HEK293 (cell line): Measurements from ENCODE around the gene SRRM2.

Source experiments
- CTCF ChIA-PET: fragments of 350-600 bp; formaldehyde crosslinking; extraction: SDS; loops from one replicate; lab custom pipeline; 2021; ENCODE audit warnings: antibody characterized with exemption; lab: Yijun Ruan, JAX
- POLR2A ChIA-PET: fragments of 300-600 bp; formaldehyde crosslinking; extraction: SDS; loops from one replicate; lab custom pipeline; 2020; ENCODE audit warnings: antibody characterized with exemption, inconsistent platforms; lab: Yijun Ruan, JAX
- H3K27ac ChIP-seq: fragments of 200-500 bp; sonication (Bioruptor generic); 2 replicates; pipeline ENCODE4 v1.5.1; 2014; ENCODE audit warnings: low read depth, low read length, control low read depth, inconsistent platforms; ENCODE audit errors: extremely low read depth
- H3K36me3 ChIP-seq, 2 experiments: fragments of 200-500 bp in 1 of 2; sonication (Bioruptor generic) in 1 of 2; 1 replicate in 1 of 2; 2 replicates in 1 of 2; pipeline ENCODE4 v1.5.1; 2014 to 2017; ENCODE audit warnings: inconsistent platforms in 2 of 2, low read length in 2 of 2; ENCODE audit not compliant: control insufficient read depth in 2 of 2, insufficient read depth in 1 of 2
- H3K4me1 ChIP-seq: fragments of 200-500 bp; sonication (Bioruptor generic); 2 replicates; pipeline ENCODE4 v1.5.1; 2014; ENCODE audit warnings: mild to moderate bottlenecking, low read length, inconsistent platforms; ENCODE audit not compliant: control insufficient read depth, insufficient read depth
- H3K4me3 ChIP-seq: 2 replicates; pipeline ENCODE4 v1.5.1; 2011; ENCODE audit warnings: low read depth, mild to moderate bottlenecking, control low read depth, low read length, moderate library complexity
- H3K9me3 ChIP-seq: fragments of 200-500 bp; sonication (Bioruptor generic); 2 replicates; pipeline ENCODE4 v1.5.1; 2014; ENCODE audit warnings: low read depth, low read length, inconsistent platforms; ENCODE audit not compliant: control insufficient read depth, insufficient read depth
- BCL11B ChIP-seq: fragments of 450-650 bp; formaldehyde crosslinking; IDR thresholded peaks from 2 replicates; pipeline ENCODE4 v1.5.1; 2016; ENCODE audit warnings: low read depth, missing biosample characterization, missing genetic modification characterization
- CTCF ChIP-seq: fragments of 450-650 bp; formaldehyde crosslinking; IDR thresholded peaks from 2 replicates; pipeline ENCODE4 v1.5.1; 2016; ENCODE audit warnings: missing biosample characterization, missing genetic modification characterization
- HOXA7 ChIP-seq: sonication (generic); formaldehyde crosslinking; IDR thresholded peaks from 2 replicates; pipeline ENCODE4 v1.8.1; 2022; ENCODE audit warnings: missing genetic modification reagents, borderline replicate concordance
- KLF1 ChIP-seq: fragments of 450-650 bp; formaldehyde crosslinking; IDR thresholded peaks from 2 replicates; pipeline ENCODE4 v1.5.1; 2016; ENCODE audit warnings: missing biosample characterization, missing genetic modification characterization
- SALL2 ChIP-seq: fragments of 450-650 bp; formaldehyde crosslinking; IDR thresholded peaks from 2 replicates; pipeline ENCODE4 v1.5.0; 2017; ENCODE audit warnings: missing biosample characterization, mild to moderate bottlenecking, missing genetic modification characterization, borderline replicate concordance
- ZBTB10 ChIP-seq: fragments of 450-650 bp; formaldehyde crosslinking; IDR thresholded peaks from 2 replicates; pipeline ENCODE4 v1.5.1; 2016; ENCODE audit warnings: missing biosample characterization, missing genetic modification characterization
- ZBTB21 ChIP-seq: fragments of 450-650 bp; formaldehyde crosslinking; IDR thresholded peaks from 2 replicates; pipeline ENCODE4 v1.5.1; 2017; ENCODE audit warnings: missing biosample characterization, missing genetic modification characterization
- ZNF132 ChIP-seq: fragments of 450-650 bp; formaldehyde crosslinking; IDR thresholded peaks from 2 replicates; pipeline ENCODE4 v1.5.1; 2017; ENCODE audit warnings: missing biosample characterization, missing genetic modification characterization, borderline replicate concordance
- ZNF169 ChIP-seq: fragments of 450-650 bp; formaldehyde crosslinking; IDR thresholded peaks from 2 replicates; pipeline ENCODE4 v1.5.1; 2016; ENCODE audit warnings: missing biosample characterization, missing genetic modification characterization
- ZNF211 ChIP-seq: fragments of 450-650 bp; formaldehyde crosslinking; IDR thresholded peaks from 2 replicates; pipeline ENCODE4 v1.5.1; 2016; ENCODE audit warnings: low read depth, missing biosample characterization, missing genetic modification characterization
- ZNF223 ChIP-seq: fragments of 450-650 bp; formaldehyde crosslinking; IDR thresholded peaks from 2 replicates; pipeline ENCODE4 v1.5.1; 2016; ENCODE audit warnings: missing biosample characterization, missing genetic modification characterization
- ZNF23 ChIP-seq: fragments of 450-650 bp; formaldehyde crosslinking; IDR thresholded peaks from 2 replicates; pipeline ENCODE4 v1.5.1; 2016; ENCODE audit warnings: missing biosample characterization, missing genetic modification characterization, borderline replicate concordance
- ZNF341 ChIP-seq: fragments of 450-650 bp; formaldehyde crosslinking; IDR thresholded peaks from 2 replicates; pipeline ENCODE4; 2016; ENCODE audit warnings: low read depth, missing biosample characterization, missing genetic modification characterization
- ZNF398 ChIP-seq: fragments of 450-650 bp; formaldehyde crosslinking; IDR thresholded peaks from 2 replicates; pipeline ENCODE4 v1.5.1; 2017; ENCODE audit warnings: missing biosample characterization, missing genetic modification characterization
- ZNF426 ChIP-seq: fragments of 450-650 bp; formaldehyde crosslinking; IDR thresholded peaks from 2 replicates; pipeline ENCODE4 v1.5.1; 2017; ENCODE audit warnings: missing biosample characterization, missing genetic modification characterization, mild to moderate bottlenecking, inconsistent platforms, moderate library complexity
- ZNF521 ChIP-seq: fragments of 450-650 bp; formaldehyde crosslinking; IDR thresholded peaks from 2 replicates; pipeline ENCODE4 v1.5.1; 2017; ENCODE audit warnings: missing biosample characterization, mild to moderate bottlenecking, missing genetic modification characterization
- ZNF76 ChIP-seq: fragments of 450-650 bp; formaldehyde crosslinking; IDR thresholded peaks from 2 replicates; pipeline ENCODE4; 2016; ENCODE audit warnings: low read depth, missing biosample characterization, missing genetic modification characterization, borderline replicate concordance
- TF ChIP-seq, protein P1 (sequence below): fragments of 450-650 bp; formaldehyde crosslinking; IDR thresholded peaks from 2 replicates; pipeline ENCODE4 v1.5.1; 2016; ENCODE audit warnings: missing biosample characterization, missing genetic modification characterization
- TF ChIP-seq, protein P2 (sequence below): fragments of 450-650 bp; formaldehyde crosslinking; IDR thresholded peaks from 2 replicates; pipeline ENCODE4 v1.5.1; 2016; ENCODE audit warnings: missing biosample characterization, missing genetic modification characterization

SRRM2 gene

DNA sequence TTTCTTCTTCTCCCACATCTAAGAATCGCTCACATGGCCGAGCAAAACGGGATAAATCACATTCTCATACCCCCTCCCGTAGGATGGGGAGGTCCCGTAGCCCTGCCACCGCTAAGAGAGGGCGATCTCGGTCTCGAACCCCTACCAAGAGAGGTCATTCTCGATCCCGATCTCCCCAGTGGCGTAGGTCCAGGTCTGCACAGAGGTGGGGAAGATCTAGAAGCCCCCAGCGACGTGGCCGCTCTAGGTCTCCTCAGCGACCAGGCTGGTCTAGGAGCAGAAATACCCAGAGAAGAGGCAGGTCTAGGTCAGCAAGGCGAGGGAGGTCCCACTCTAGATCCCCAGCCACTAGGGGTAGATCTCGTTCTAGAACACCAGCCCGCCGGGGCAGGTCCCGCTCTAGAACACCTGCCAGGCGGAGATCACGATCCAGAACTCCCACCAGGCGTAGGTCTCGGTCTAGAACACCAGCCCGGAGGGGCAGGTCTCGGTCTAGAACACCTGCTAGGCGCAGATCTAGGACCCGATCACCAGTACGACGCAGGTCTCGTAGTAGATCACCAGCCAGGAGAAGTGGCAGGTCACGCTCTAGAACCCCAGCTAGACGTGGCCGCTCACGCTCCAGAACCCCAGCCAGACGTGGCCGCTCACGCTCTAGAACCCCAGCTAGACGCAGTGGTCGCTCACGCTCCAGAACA lies 9.6 kb downstream of the SRRM2 start (continued):
- TF ChIP-seq, protein P1, sequence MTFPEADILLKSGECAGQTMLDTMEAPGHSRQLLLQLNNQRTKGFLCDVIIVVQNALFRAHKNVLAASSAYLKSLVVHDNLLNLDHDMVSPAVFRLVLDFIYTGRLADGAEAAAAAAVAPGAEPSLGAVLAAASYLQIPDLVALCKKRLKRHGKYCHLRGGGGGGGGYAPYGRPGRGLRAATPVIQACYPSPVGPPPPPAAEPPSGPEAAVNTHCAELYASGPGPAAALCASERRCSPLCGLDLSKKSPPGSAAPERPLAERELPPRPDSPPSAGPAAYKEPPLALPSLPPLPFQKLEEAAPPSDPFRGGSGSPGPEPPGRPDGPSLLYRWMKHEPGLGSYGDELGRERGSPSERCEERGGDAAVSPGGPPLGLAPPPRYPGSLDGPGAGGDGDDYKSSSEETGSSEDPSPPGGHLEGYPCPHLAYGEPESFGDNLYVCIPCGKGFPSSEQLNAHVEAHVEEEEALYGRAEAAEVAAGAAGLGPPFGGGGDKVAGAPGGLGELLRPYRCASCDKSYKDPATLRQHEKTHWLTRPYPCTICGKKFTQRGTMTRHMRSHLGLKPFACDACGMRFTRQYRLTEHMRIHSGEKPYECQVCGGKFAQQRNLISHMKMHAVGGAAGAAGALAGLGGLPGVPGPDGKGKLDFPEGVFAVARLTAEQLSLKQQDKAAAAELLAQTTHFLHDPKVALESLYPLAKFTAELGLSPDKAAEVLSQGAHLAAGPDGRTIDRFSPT (tag by site-specific recombination), result no peak
- TF ChIP-seq ZNF426 (tag by site-specific recombination) (no peak), BCL11B (tag by site-specific recombination) (no peak), SALL2 (tag by site-specific recombination) (no peak), ZBTB10 (tag by site-specific recombination) (0 out of 2 replicates have a peak, but pooled peaks have one; percentile 20)

DNA sequence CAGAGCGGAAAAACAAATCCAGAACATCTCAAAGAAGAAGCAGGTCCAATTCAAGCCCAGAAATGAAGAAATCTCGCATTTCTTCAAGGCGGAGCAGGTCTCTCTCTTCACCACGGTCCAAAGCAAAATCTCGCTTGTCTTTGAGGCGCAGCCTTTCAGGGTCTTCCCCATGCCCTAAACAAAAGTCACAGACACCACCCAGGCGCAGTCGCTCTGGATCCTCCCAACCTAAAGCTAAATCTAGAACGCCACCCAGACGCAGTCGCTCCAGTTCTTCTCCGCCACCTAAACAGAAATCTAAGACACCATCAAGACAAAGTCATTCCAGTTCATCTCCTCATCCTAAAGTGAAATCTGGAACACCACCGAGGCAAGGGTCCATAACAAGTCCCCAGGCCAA lies 10.3 kb downstream of the SRRM2 start:
- no peak overlapping the region for H3K27ac ChIP-seq
- no peaks in the 10 kb centered on the region for H3K9me3 ChIP-seq
- POLR2A ChIA-PET, result interaction anchor here (1.1 kb wide), 1 partner anchor 9 kb away, joined by 6 read pairs; the partner anchor contains the start of gene SRRM2
- peaks cover 55 to 100% of the 10 kb centered on the region in 2 experiments for H3K36me3 ChIP-seq
- CTCF ChIA-PET, result interaction anchor here (1.0 kb wide), 1 partner anchor 21 kb away, joined by 3 read pairs; no protein-coding TSS in a partner anchor
- TF ChIP-seq ZBTB21, result no peak
- TF ChIP-seq ZNF132 (tag by site-specific recombination), result no peak
- TF ChIP-seq KLF1, result no peak
- no peak for TF ChIP-seq ZNF341 (tag by site-specific recombination)
- no peak for TF ChIP-seq ZNF521 (tag by site-specific recombination)
- TF ChIP-seq ZNF76 (tag by site-specific recombination), result no peak
- TF ChIP-seq ZNF23 (tag by site-specific recombination), result no peak
- TF ChIP-seq ZNF398 (tag by site-specific recombination), result no peak
- no peak for TF ChIP-seq HOXA7 (CRISPR knock-in tag)
- no peak for TF ChIP-seq ZNF223 (tag by site-specific recombination)
- no peaks in the 10 kb centered on the region for H3K4me1 ChIP-seq
- H3K4me3 ChIP-seq, result no peak overlapping the region

DNA sequence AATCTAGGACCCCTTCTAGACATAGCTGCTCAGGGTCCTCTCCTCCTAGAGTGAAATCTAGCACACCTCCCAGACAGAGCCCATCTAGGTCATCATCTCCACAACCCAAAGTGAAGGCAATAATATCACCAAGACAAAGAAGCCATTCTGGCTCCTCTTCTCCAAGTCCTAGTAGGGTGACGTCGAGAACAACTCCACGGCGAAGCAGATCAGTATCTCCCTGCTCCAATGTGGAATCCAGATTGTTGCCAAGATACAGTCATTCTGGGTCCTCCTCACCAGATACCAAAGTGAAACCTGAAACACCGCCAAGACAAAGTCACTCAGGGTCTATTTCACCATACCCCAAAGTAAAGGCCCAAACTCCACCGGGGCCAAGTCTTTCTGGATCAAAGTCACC lies 10.7 kb downstream of the SRRM2 start:
- H3K9me3 ChIP-seq, result no peaks in the 10 kb centered on the region
- H3K4me1 ChIP-seq, result no peaks in the 10 kb centered on the region
- H3K4me3 ChIP-seq, result no peak overlapping the region
- CTCF ChIA-PET, result interaction anchor here (1.0 kb wide), 1 partner anchor 20 kb away, joined by 3 read pairs; no protein-coding TSS in a partner anchor
- H3K27ac ChIP-seq, result no peak overlapping the region
- H3K36me3 ChIP-seq, result peaks cover 50 to 100% of the 10 kb centered on the region in 2 experiments
- POLR2A ChIA-PET, result interaction anchor here (1.1 kb wide), 1 partner anchor 10 kb away, joined by 6 read pairs; the partner anchor contains the start of gene SRRM2
- TF ChIP-seq ZNF169 (tag by site-specific recombination) (no peak), ZNF211 (no peak), CTCF (tag by site-specific recombination) (no peak)
- TF ChIP-seq, protein P2, sequence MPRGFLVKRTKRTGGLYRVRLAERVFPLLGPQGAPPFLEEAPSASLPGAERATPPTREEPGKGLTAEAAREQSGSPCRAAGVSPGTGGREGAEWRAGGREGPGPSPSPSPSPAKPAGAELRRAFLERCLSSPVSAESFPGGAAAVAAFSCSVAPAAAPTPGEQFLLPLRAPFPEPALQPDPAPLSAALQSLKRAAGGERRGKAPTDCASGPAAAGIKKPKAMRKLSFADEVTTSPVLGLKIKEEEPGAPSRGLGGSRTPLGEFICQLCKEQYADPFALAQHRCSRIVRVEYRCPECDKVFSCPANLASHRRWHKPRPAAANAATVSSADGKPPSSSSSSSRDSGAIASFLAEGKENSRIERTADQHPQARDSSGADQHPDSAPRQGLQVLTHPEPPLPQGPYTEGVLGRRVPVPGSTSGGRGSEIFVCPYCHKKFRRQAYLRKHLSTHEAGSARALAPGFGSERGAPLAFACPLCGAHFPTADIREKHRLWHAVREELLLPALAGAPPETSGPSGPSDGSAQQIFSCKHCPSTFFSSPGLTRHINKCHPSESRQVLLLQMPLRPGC (tag by site-specific recombination), result no peak
